Measurements from ENCODE around the gene GPATCH8. TPM values are rescaled to one million over a fixed set of nuclear protein-coding genes. Genes with fewer than 3 reads are reported as not detected.
A peak's percentile ranks its signal among the peaks of the same experiment; 100 is the strongest.

GPATCH8 gene
- polyA plus RNA-seq, 3 donors = 8.8 to 15.9 (median 14.9) TPM

DNA sequence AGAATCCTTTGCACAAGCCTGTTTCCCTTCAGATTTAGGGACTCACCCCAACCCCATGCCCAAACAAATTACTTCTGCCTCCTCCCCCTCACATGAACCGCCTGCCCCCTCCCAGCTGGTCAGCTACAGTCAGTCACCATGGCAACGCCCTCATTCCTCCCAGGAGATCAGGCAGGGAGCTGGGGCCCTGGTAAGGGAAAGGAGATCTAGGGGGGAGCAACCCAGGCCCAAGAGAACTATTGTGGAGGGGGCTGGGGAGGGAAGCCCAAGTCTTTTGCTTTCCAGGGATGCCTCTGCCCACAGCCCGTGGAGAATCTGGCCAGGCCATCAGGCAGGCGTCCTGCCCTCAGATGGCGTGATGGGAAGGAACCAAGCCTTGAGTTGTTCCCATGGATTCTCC, 142.4 kb downstream of the GPATCH8 start:
- Mint-ChIP-seq H3K9me3 (peaks cover 0 to 3% (median 2%) of the 10 kb centered on the region in 7 donors), H3K4me3 (peak overlapping the region in 1 of 2 donors; percentile 43), H3K27ac (no peak overlapping the region), H3K4me1 (peaks cover 6% of the 10 kb centered on the region), H3K27me3 (ENCODE audit: low read depth in 3 of 3) (peaks cover 39 to 68% (median 47%) of the 10 kb centered on the region in 3 donors), H3K36me3 (no peaks in the 10 kb centered on the region)
- TF ChIP-seq, protein P1, sequence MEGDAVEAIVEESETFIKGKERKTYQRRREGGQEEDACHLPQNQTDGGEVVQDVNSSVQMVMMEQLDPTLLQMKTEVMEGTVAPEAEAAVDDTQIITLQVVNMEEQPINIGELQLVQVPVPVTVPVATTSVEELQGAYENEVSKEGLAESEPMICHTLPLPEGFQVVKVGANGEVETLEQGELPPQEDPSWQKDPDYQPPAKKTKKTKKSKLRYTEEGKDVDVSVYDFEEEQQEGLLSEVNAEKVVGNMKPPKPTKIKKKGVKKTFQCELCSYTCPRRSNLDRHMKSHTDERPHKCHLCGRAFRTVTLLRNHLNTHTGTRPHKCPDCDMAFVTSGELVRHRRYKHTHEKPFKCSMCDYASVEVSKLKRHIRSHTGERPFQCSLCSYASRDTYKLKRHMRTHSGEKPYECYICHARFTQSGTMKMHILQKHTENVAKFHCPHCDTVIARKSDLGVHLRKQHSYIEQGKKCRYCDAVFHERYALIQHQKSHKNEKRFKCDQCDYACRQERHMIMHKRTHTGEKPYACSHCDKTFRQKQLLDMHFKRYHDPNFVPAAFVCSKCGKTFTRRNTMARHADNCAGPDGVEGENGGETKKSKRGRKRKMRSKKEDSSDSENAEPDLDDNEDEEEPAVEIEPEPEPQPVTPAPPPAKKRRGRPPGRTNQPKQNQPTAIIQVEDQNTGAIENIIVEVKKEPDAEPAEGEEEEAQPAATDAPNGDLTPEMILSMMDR (IDR thresholded peaks at IDR 0.05) = no peak
- intact Hi-C loops (cut with micrococcal nuclease) = loop anchor here in 1 of 2 donors (5.0 kb wide), 1 partner anchor 39 kb away; the partner anchor contains the start of gene SLC25A39
- no peaks in the 10 kb centered on the region for H4K20me1 ChIP-seq (ENCODE audit: insufficient read depth, low read length)
- no peak overlapping the region for H3K4me3 ChIP-seq (replicated peaks in 1 of 3; ENCODE audit: low read depth in 2 of 3, low read length in 3 of 3)
- H3K9me3 ChIP-seq (replicated peaks in 1 of 2; ENCODE audit: control insufficient read depth in 1 of 2, insufficient read depth in 1 of 2, low read length in 2 of 2) = no peaks in the 10 kb centered on the region
- peaks cover 9 to 19% of the 10 kb centered on the region in 2 donors for H3K4me1 ChIP-seq (ENCODE audit: control insufficient read depth in 1 of 2, insufficient read depth in 2 of 2, low read length in 2 of 2)
- no peaks in the 10 kb centered on the region for H3K79me2 ChIP-seq (ENCODE audit: insufficient read depth, low read length)
- no peak for DNase-seq
- H3K27me3 ChIP-seq (ENCODE audit: control insufficient read depth in 2 of 2, insufficient read depth in 2 of 2, low read length in 2 of 2) = peaks cover 12 to 41% of the 10 kb centered on the region in 2 donors
- no peak overlapping the region for H3K9ac ChIP-seq (ENCODE audit: insufficient read depth, low read length, poor library complexity, severe bottlenecking)
- H3K36me3 ChIP-seq (replicated peaks in 1 of 2; ENCODE audit: control insufficient read depth in 1 of 2, insufficient read depth in 2 of 2, low read length in 2 of 2) = no peaks in the 10 kb centered on the region
- no peak overlapping the region for H3K4me2 ChIP-seq (replicated peaks; ENCODE audit: extremely low read depth, low read length, poor library complexity, severe bottlenecking)
- H2AFZ ChIP-seq (ENCODE audit: insufficient read depth, low read depth, low read length, poor library complexity, severe bottlenecking) = no peak overlapping the region
- WGBS (ENCODE audit: insufficient coverage) = 89% methylated on average over 3 of the region's 5 CpGs
- no peak overlapping the region for H3K27ac ChIP-seq (ENCODE audit: low read depth in 1 of 2, low read length in 2 of 2)

DNA sequence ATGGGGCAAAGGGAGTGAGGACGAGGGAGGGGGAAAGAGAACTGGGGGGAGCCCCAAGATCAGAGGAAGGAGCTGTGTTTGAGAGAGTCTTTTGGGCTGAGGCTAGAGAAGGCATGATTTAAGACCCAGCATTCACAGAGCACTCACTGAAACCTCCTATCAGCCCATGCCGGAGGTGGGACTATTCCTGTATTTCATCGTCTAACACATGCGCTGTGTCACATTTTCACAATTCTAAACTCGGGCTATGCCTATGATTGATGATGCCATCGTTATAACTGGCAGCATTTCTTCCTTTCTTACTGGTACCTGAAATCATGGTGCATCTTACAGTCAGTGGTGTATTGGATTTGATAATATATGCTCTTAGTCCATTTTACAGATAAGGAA, 143.1 kb downstream of the GPATCH8 start:
- Histone ChIP-seq H3K9me3 (replicated peaks in 1 of 2; ENCODE audit: control insufficient read depth in 1 of 2, insufficient read depth in 1 of 2, low read length in 2 of 2) (no peaks in the 10 kb centered on the region), H3K36me3 (replicated peaks in 1 of 2; ENCODE audit: control insufficient read depth in 1 of 2, insufficient read depth in 2 of 2, low read length in 2 of 2) (no peaks in the 10 kb centered on the region), H4K20me1 (ENCODE audit: insufficient read depth, low read length) (no peaks in the 10 kb centered on the region), H3K79me2 (ENCODE audit: insufficient read depth, low read length) (no peaks in the 10 kb centered on the region), H2AFZ (ENCODE audit: insufficient read depth, low read depth, low read length, poor library complexity, severe bottlenecking) (no peak overlapping the region), H3K27me3 (ENCODE audit: control insufficient read depth in 2 of 2, insufficient read depth in 2 of 2, low read length in 2 of 2) (peaks cover 12 to 43% of the 10 kb centered on the region in 2 donors), H3K9ac (ENCODE audit: insufficient read depth, low read length, poor library complexity, severe bottlenecking) (no peak overlapping the region), H3K4me2 (replicated peaks; ENCODE audit: extremely low read depth, low read length, poor library complexity, severe bottlenecking) (no peak overlapping the region), H3K4me3 (replicated peaks in 1 of 3; ENCODE audit: low read depth in 2 of 3, low read length in 3 of 3) (no peak overlapping the region), H3K27ac (ENCODE audit: low read depth in 1 of 2, low read length in 2 of 2) (no peak overlapping the region), H3K4me1 (ENCODE audit: control insufficient read depth in 1 of 2, insufficient read depth in 2 of 2, low read length in 2 of 2) (peaks cover 9 to 19% of the 10 kb centered on the region in 2 donors)
- TF ChIP-seq, protein P1 (IDR thresholded peaks at IDR 0.05) = no peak
- H3K4me1 Mint-ChIP-seq = peaks cover 6% of the 10 kb centered on the region
- no peaks in the 10 kb centered on the region for H3K36me3 Mint-ChIP-seq
- 70% methylated on average over 3 of the region's 6 CpGs for WGBS (ENCODE audit: insufficient coverage)
- intact Hi-C loops (cut with micrococcal nuclease) = loop anchor here in 1 of 2 donors (5.0 kb wide), 1 partner anchor 38 kb away; the partner anchor contains the start of gene SLC25A39
- H3K27me3 Mint-ChIP-seq (ENCODE audit: low read depth in 3 of 3) = peaks cover 37 to 70% (median 44%) of the 10 kb centered on the region in 3 donors
- peaks cover 0 to 2% (median 1%) of the 10 kb centered on the region in 7 donors for H3K9me3 Mint-ChIP-seq
- peak overlapping the region in 1 of 7 donors; percentile 59 for H3K27ac Mint-ChIP-seq
- H3K4me3 Mint-ChIP-seq = peak overlapping the region in 1 of 2 donors; percentile 19
- no peak for DNase-seq
